RWPE2 (cell line): ENCODE measurements around the gene NDUFS8.
"Not testable (repeated sequence)": the region's sequence is repeated elsewhere in the genome, so short reads cannot be mapped to it uniquely, and the experiment has no call there.

Experiments used
- ATAC-seq: fragments of 200-7000 bp; cut with Tn5 transposase; 3 replicates; pipeline ENCODE4 v1.9.1; 2021; ENCODE audit warnings: low read depth
- DNase-seq: peaks from one replicate; pipeline ENCODE4 v3.0.0-alpha.2; 2020; ENCODE audit warnings: low spot score
- H3K27ac ChIP-seq: fragments of 450-650 bp; 2 replicates; pipeline ENCODE4 v1.5.1; 2017; ENCODE audit warnings: mild to moderate bottlenecking; ENCODE audit not compliant: poor library complexity, severe bottlenecking
- H3K27me3 ChIP-seq: fragments of 250-450 bp; sonication (Bioruptor Pico); 2 replicates; pipeline ENCODE4 v1.5.1; 2021; ENCODE audit warnings: mild to moderate bottlenecking, moderate library complexity; ENCODE audit not compliant: insufficient read depth, poor library complexity, severe bottlenecking
- H3K36me3 ChIP-seq: fragments of 250-450 bp; sonication (Bioruptor Pico); 2 replicates; pipeline ENCODE4 v1.5.1; 2020; ENCODE audit warnings: low read depth, mild to moderate bottlenecking, moderate library complexity
- H3K4me1 ChIP-seq: fragments of 250-450 bp; sonication (Bioruptor Pico); 2 replicates; pipeline ENCODE4 v1.5.1; 2021; ENCODE audit warnings: mild to moderate bottlenecking, moderate library complexity; ENCODE audit not compliant: insufficient read depth, poor library complexity, severe bottlenecking
- H3K4me3 ChIP-seq: fragments of 250-450 bp; sonication (Bioruptor Pico); 2 replicates; pipeline ENCODE4 v1.5.1; 2021; ENCODE audit warnings: mild to moderate bottlenecking, moderate library complexity; ENCODE audit not compliant: severe bottlenecking
- H3K9me3 ChIP-seq: fragments of 250-450 bp; sonication (Bioruptor Pico); 2 replicates; pipeline ENCODE4 v1.5.1; 2021; ENCODE audit warnings: mild to moderate bottlenecking, moderate library complexity; ENCODE audit not compliant: severe bottlenecking
- CTCF ChIP-seq: fragments of 450-650 bp; IDR thresholded peaks from one replicate; pipeline ENCODE4 v1.5.1; 2017; ENCODE audit warnings: mild to moderate bottlenecking, moderate library complexity; ENCODE audit not compliant: poor library complexity, severe bottlenecking

Gene NDUFS8

DNA sequence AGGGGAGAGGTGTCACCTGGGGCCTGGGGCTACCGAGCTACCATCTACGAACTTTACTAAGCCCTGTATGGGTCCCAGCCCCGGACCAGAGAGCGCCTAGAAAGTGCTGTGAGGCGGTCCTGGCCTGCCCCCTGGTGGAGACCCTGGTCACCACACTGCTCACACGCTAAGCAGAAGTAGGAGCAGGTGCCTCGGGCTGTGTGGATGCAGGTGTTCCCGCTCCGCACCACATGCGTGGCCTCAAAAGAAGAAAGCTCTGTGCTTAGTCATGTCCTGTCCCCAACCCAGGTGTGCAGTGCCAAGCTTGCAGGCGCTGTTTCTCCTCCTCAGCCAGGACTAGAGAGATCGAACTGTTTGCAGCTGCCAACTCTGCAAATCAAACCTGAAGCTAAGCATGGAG is 36.7 kb upstream of the NDUFS8 start:
- H3K27ac ChIP-seq, H3K9me3 ChIP-seq, DNase-seq, H3K4me1 ChIP-seq, H3K4me3 ChIP-seq, H3K27me3 ChIP-seq, ATAC-seq, H3K36me3 ChIP-seq: not testable (repeated sequence)
- peak; percentile 58 for TF ChIP-seq CTCF

DNA sequence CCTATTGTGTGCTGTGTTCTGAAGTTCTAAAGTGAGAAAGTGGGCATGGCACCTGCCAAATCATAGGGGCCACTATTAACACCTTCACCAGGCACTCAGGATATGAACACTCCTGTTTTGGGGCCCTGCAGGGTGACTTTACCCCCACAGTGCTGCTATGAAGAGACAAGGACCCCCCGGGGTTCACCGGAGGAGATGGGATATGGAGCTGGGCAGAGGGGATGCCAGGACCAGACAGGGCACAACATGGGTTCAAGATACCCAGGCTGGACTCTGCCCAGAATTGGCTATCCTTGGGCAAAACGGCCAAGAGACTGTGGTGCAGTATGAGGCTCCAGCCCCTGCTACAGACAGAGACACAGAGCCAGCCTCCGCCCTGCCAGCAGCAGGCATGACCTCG is 36.1 kb upstream of the NDUFS8 start:
- H3K4me3 ChIP-seq, H3K36me3 ChIP-seq, H3K27me3 ChIP-seq, ATAC-seq, H3K27ac ChIP-seq, DNase-seq, H3K9me3 ChIP-seq, H3K4me1 ChIP-seq: not testable (repeated sequence)

- H3K27me3 ChIP-seq, DNase-seq, H3K4me1 ChIP-seq, ATAC-seq, H3K27ac ChIP-seq, H3K9me3 ChIP-seq, H3K36me3 ChIP-seq, H3K4me3 ChIP-seq: not testable (repeated sequence)
These were observed 35.4 kb upstream of the NDUFS8 start for GRCh38 chr11:67995129-67995528.

DNA sequence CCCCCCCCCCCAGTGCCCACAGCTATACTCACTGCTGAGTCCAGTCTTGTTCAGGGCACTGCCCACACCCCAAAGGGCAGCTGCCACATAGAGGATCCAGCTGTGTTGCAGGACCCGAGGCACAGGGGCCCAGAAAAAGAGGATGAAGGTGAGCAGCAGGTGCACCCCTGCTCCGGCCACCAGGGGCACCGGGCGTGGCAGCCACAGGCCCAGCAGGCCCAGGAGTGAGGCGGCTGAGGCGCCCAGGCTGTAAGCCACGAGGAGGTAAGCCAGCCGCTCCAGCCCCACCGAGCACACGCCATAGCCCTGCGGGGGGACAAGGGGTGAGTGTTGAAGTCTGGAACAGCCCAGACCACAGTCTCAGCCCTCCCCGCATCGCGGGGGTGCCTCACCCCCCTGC is 34.9 kb upstream of the NDUFS8 start:
- H3K9me3 ChIP-seq, H3K27ac ChIP-seq, ATAC-seq, H3K27me3 ChIP-seq, H3K4me3 ChIP-seq, H3K36me3 ChIP-seq, DNase-seq, H3K4me1 ChIP-seq: not testable (repeated sequence)

- ATAC-seq (no peak), DNase-seq (no peak)
- Histone ChIP-seq H3K36me3 (no peaks in the 10 kb centered on the region; the same call in 1 of the 2 replicates), H3K9me3 (no peaks in the 10 kb centered on the region), H3K27ac (no peak overlapping the region), H3K4me3 (no peak overlapping the region), H3K4me1 (no peaks in the 10 kb centered on the region), H3K27me3 (no peaks in the 10 kb centered on the region)
- no peak for TF ChIP-seq CTCF
These were observed 34.4 kb upstream of the NDUFS8 start for GRCh38 chr11:67996051-67996450.

DNA sequence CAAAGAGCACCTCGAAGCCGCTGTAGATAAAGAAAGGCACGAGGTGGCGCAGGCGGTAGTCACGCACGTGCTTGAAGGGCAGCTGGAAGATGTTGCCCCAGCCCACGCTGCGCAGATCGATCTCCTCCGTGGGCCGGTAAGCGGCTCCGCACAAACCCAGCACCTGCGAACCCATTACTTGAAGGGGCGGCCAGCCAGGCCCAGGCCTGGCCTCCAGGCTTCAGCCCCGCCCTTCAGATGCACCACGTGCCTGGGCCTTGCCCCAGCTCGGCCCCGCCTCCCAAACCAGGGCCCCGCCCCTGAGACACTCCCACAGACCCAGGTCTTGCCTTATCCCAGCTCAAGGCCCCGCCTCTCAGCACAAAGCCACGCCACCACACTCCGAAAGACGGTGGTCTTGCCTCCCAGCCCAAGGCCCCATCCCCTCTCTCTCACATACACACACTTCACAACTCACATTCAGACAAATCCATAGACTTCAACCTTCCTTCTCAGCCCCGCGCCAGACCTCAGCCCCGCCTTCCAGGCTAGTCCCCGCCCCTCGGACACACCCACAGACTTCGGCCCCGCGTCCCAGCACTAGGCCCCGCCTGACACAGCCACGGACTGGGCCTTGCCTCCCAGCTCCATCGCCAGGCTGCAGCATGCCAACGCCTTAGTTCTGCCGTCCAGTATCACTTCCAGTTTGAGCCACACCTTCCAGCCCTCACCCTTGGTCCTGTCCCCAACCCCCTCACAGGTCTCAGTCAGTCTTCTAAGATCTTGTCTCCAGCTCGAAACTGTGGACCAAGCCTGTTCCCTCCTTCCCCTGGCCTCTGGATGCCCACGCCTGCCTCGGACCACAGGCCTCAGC is 33.6 kb upstream of the NDUFS8 start:
- H3K27me3 ChIP-seq = no peaks in the 10 kb centered on the region
- no peaks in the 10 kb centered on the region for H3K9me3 ChIP-seq
- peak; percentile 86 for ATAC-seq
- TF ChIP-seq CTCF = no peak
- no peak overlapping the region for H3K4me3 ChIP-seq
- DNase-seq = peak; percentile 73
- no peaks in the 10 kb centered on the region; the same call in 1 of the 2 replicates for H3K36me3 ChIP-seq
- no peak overlapping the region for H3K27ac ChIP-seq
- no peaks in the 10 kb centered on the region for H3K4me1 ChIP-seq
